CD4-positive, CD25-positive, alpha-beta regulatory T cell (primary cell): Measurements from ENCODE around the gene SRF. TPM values are rescaled to one million over a fixed set of nuclear protein-coding genes. Genes with fewer than 3 reads are reported as not detected.

Source experiments
- ATAC-seq, 2 donors: fragments of 150-1000 bp; cut with Tn5 transposase; one replicate each; pipeline ENCODE4 v1.10.0; 2021; ENCODE audit warnings: low read depth in 2 of 2, moderate number of reproducible peaks in 2 of 2, moderate library complexity in 1 of 2
- DNase-seq, 3 donors: peaks; one replicate each; pipeline versions ENCODE4 v3.0.0 to v3.0.0-alpha.2; 2012 to 2022; ENCODE audit warnings: mixed read lengths in 1 of 3
- H3K27ac ChIP-seq: one replicate; pipeline ENCODE4 v1.7.0; 2013; ENCODE audit warnings: mild to moderate bottlenecking, low read length; ENCODE audit not compliant: insufficient read depth, poor library complexity, severe bottlenecking
- H3K27me3 ChIP-seq: one replicate; pipeline ENCODE4 v1.7.0; 2013; ENCODE audit warnings: low read length; ENCODE audit not compliant: control insufficient read depth, insufficient read depth
- H3K36me3 ChIP-seq: one replicate; pipeline ENCODE4 v1.7.0; 2013; ENCODE audit warnings: mild to moderate bottlenecking, low read length, moderate library complexity; ENCODE audit not compliant: control insufficient read depth, insufficient read depth
- H3K4me1 ChIP-seq: 2 replicates; pipeline ENCODE4 v1.7.0; 2013; ENCODE audit warnings: mild to moderate bottlenecking, low read length; ENCODE audit not compliant: insufficient read depth, control insufficient read depth, poor library complexity, severe bottlenecking
- H3K4me3 ChIP-seq: one replicate; pipeline ENCODE4 v1.7.0; 2013; ENCODE audit warnings: low read depth, mild to moderate bottlenecking, low read length, moderate library complexity
- H3K9me3 ChIP-seq, 2 experiments: 1 replicate in 1 of 2; 2 replicates in 1 of 2; pipeline ENCODE4 v1.7.0; 2013; ENCODE audit warnings: low read length in 2 of 2, mild to moderate bottlenecking in 1 of 2, moderate library complexity in 1 of 2; ENCODE audit not compliant: control insufficient read depth in 2 of 2
- H3K27ac Mint-ChIP-seq, 3 donors: one replicate each; pipeline ENCODE4 v1.8.0; 2020 to 2022; ENCODE audit warnings: mild to moderate bottlenecking in 3 of 3, mixed read lengths in 3 of 3, moderate library complexity in 2 of 3
- H3K27me3 Mint-ChIP-seq: one replicate; pipeline ENCODE4 v1.8.0; 2022; ENCODE audit warnings: mild to moderate bottlenecking, mixed read lengths
- H3K36me3 Mint-ChIP-seq: one replicate; pipeline ENCODE4 v1.8.0; 2020; ENCODE audit warnings: mixed read lengths
- H3K4me1 Mint-ChIP-seq, 4 donors: one replicate each; pipeline ENCODE4 v1.8.0; 2020 to 2022; ENCODE audit warnings: mixed read lengths in 4 of 4, mild to moderate bottlenecking in 1 of 4
- H3K4me3 Mint-ChIP-seq, 4 donors: one replicate each; pipeline ENCODE4 v1.8.0; 2020 to 2022; ENCODE audit warnings: mild to moderate bottlenecking in 4 of 4, mixed read lengths in 4 of 4, moderate library complexity in 3 of 4
- H3K9me3 Mint-ChIP-seq, 7 donors: one replicate each; pipeline ENCODE4 v1.8.0; 2020 to 2022; ENCODE audit warnings: mixed read lengths in 7 of 7, mild to moderate bottlenecking in 3 of 7, moderate library complexity in 2 of 7
- polyA plus RNA-seq, 4 donors: library from polyadenylated mRNA; unstranded; fragments of 300-500 nt; fragmentation: Illumina TruSeq; gene quantifications; one replicate each; pipeline ENCODE4 v1.2.3, GENCODE V29; 2021
- total RNA-seq: library from RNA; stranded (reverse); gene quantifications from one replicate; pipeline ENCODE4 v1.2.3, GENCODE V29; 2022

SRF gene
- total and polyA plus RNA-seq, 5 donors from 2014 or later = 3.3 to 24.0 (median 5.0) TPM

GRCh38 chr6:43221046-43221972 lies 50.2 kb downstream of the SRF start:
- Histone ChIP-seq H3K4me3 (peak overlapping the region; percentile 80), H3K27ac (peak overlapping the region; percentile 99), H3K9me3 (no peaks in the 10 kb centered on the region), H3K27me3 (no peaks in the 10 kb centered on the region), H3K4me1 (peaks cover 58% of the 10 kb centered on the region), H3K36me3 (peaks cover 2% of the 10 kb centered on the region)
- DNase-seq = peak in 1 of 3 donors; percentile 24
- Mint-ChIP-seq H3K4me1 (peaks cover 11 to 71% (median 51%) of the 10 kb centered on the region in 4 donors), H3K36me3 (peaks cover 31% of the 10 kb centered on the region), H3K27ac (peak overlapping the region; percentile 78 to 100 (median 100)), H3K4me3 (peak overlapping the region; percentile 75 to 91 (median 84)), H3K27me3 (peaks cover 4% of the 10 kb centered on the region), H3K9me3 (no peaks in the 10 kb centered on the region)
- ATAC-seq = no peak

DNA sequence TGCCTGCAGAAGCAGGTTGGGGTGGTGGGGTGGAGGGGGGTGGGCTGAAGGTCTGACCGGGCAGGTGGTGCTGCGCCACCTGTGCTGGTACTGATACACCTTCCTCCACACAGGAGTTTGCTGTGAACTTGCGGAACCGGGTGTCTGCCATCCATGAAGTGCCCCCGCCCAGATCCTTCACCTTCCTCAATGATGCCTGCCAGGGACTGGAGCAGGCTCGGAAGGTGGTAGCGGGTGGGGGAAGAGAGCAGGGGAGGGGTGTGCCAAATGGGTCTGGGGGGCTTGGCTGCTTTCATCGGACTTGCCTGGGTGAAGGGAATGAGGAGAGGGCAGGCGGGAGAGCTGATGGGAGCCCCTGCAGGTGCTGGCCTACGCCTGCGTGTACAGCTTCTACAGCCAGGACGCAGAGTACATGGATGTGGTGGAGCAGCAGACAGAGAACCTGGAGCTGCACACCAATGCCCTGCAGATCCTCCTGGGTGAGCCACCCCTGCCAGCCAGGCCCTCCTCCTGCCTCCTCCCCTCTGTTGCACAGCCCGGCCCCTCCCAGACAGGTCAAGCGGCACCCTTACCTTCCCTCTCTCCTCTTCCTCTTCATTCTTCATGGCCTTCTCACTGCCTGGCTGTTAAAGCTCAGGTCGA lies 51.5 kb downstream of the SRF start:
- Histone ChIP-seq H3K9me3 (no peaks in the 10 kb centered on the region), H3K36me3 (no peaks in the 10 kb centered on the region), H3K27me3 (no peaks in the 10 kb centered on the region), H3K4me3 (peak overlapping the region; percentile 71), H3K4me1 (peaks cover 59% of the 10 kb centered on the region), H3K27ac (peak overlapping the region; percentile 99)
- DNase-seq = peak in 1 of 3 donors; percentile 28
- H3K9me3 Mint-ChIP-seq = no peaks in the 10 kb centered on the region
- peak in 1 of 2 donors; percentile 13 for ATAC-seq
- H3K4me3 Mint-ChIP-seq = peak overlapping the region; percentile 75 to 91 (median 84)
- peaks cover 4% of the 10 kb centered on the region for H3K27me3 Mint-ChIP-seq
- peaks cover 11 to 81% (median 57%) of the 10 kb centered on the region in 4 donors for H3K4me1 Mint-ChIP-seq
- H3K36me3 Mint-ChIP-seq = peaks cover 26% of the 10 kb centered on the region
- peak overlapping the region; percentile 78 to 100 (median 100) for H3K27ac Mint-ChIP-seq

- peaks cover 64% of the 10 kb centered on the region for H3K4me1 ChIP-seq
- H3K9me3 Mint-ChIP-seq = no peaks in the 10 kb centered on the region
- DNase-seq (peak in 2 of 3 donors; percentile 54 to 60), ATAC-seq (peak in 1 of 2 donors; percentile 27)
- peaks cover 17 to 88% (median 62%) of the 10 kb centered on the region in 4 donors for H3K4me1 Mint-ChIP-seq
- no peaks in the 10 kb centered on the region for H3K9me3 ChIP-seq
- H3K27ac Mint-ChIP-seq = peak overlapping the region; percentile 78 to 100 (median 100)
- peaks cover 4% of the 10 kb centered on the region for H3K27me3 Mint-ChIP-seq
- no peaks in the 10 kb centered on the region for H3K36me3 ChIP-seq
- H3K27me3 ChIP-seq = no peaks in the 10 kb centered on the region
- peak overlapping the region; percentile 75 to 91 (median 84) for H3K4me3 Mint-ChIP-seq
- H3K27ac ChIP-seq = peak overlapping the region; percentile 99
- peak overlapping the region; percentile 71 for H3K4me3 ChIP-seq
- H3K36me3 Mint-ChIP-seq = peaks cover 26% of the 10 kb centered on the region
These were observed 52.1 kb downstream of the SRF start for GRCh38 chr6:43223175-43223574.

DNA sequence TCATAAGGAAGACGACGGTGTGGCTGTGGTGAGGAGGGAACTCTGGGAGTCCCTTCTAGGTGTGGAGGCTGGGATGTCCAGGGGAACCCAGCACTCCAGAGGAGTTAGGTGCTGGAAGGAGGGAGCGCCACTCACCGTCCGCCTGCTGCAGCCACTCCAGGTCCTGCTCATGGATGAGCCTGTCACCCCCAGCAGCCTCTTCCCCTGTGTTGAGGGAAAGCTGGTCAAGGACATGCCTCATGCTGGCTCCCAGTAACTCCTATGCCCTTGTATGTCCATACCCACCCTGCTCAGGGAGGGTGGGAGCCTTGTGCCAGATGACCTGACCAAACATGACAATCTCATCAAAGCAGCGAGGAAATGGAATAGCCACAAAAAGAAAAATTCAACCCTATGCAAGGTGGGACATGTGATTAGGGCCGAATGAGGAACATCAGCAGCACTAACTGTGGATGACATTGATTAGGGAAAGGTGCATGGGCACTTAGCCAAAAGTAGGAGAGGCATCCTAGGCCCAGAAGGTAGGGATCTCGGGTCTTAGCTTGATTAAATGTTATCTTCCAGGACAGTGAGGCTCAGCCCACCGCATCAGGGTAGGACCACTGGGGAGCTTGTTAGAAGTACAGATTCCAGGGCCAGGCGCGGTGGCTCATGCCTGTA lies 55.3 kb downstream of the SRF start:
- peaks cover 63% of the 10 kb centered on the region for H3K4me1 ChIP-seq
- ATAC-seq = no peak

DNA sequence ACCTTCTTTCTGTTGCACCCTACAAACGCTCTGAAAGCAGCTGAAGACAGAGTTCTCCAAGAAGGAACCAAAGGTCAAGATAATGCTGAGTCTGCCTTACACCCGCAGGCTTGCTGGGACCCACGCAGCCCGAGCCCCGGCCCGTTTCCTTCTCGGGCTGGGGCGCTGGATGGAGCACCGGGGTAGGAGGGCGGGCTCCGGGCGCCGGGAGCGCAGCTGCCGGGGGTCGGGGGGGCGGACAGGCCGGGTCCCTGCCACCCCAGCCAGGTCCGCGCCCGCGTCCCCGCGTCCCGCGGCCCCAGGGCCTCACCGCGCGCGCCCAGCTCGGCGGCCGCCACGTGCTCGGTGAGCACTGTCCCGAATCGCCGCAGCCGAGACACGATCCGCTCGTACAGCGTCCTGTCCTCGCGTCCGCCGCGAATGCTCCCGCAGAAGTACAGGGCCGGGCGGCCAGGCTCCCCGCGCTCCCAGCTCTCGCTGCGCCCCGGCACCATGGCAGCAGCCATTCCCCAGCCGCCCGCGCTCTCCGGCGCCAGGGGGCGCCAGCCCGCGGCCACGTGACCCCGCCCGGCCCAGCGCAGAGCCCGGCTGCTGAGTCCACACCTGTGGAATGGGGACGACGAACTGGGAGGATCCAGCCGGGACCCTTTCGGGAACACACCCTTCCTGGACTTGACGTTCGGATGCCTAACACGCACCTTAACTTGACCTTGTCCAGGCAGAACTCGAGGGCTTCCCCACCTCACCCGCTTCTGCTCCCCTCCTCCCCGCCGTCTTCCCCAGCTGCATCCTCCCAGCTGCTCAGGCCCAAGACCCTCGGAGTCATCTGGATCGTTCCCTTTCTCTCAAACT lies 58.1 kb downstream of the SRF start, which contains the start of gene DNPH1:
Gene DNPH1, minus strand, starts transcription at position 531 of the 852 bp plus-strand sequence. Its CDS starts 25 bp downstream, at position 506.
- peak within 1 kb of the TSS; percentile 72 for H3K4me3 ChIP-seq
- H3K9me3 ChIP-seq = no peaks in the 10 kb centered on the region
- H3K36me3 ChIP-seq = no peaks in the 10 kb centered on the region
- peak within 1 kb of the TSS; percentile 95 to 100 (median 97) for H3K27ac Mint-ChIP-seq
- ATAC-seq (peak; percentile 79 to 80), DNase-seq (peak; percentile 68 to 80 (median 77))
- H3K36me3 Mint-ChIP-seq = peaks cover 7% of the 10 kb centered on the region
- H3K4me3 Mint-ChIP-seq = peak within 1 kb of the TSS; percentile 92 to 95 (median 94)
- H3K9me3 Mint-ChIP-seq = peaks cover 0 to 1% (median 0%) of the 10 kb centered on the region in 7 donors
- peaks cover 24% of the 10 kb centered on the region for H3K27me3 Mint-ChIP-seq
- no peaks in the 10 kb centered on the region for H3K27me3 ChIP-seq
- peaks cover 12 to 57% (median 34%) of the 10 kb centered on the region in 4 donors for H3K4me1 Mint-ChIP-seq
- H3K27ac ChIP-seq = peak within 1 kb of the TSS; percentile 71
- peaks cover 34% of the 10 kb centered on the region for H3K4me1 ChIP-seq

More for the DNA sequence above, 55.3 kb downstream of the SRF start:
- Mint-ChIP-seq H3K27me3 (peaks cover 8% of the 10 kb centered on the region), H3K36me3 (peaks cover 7% of the 10 kb centered on the region), H3K4me3 (peak overlapping the region; percentile 10 to 94 (median 53)), H3K4me1 (peaks cover 19 to 82% (median 54%) of the 10 kb centered on the region in 4 donors), H3K9me3 (no peaks in the 10 kb centered on the region), H3K27ac (peak overlapping the region; percentile 77 to 100 (median 100))
- DNase-seq = no peak
- Histone ChIP-seq H3K27me3 (no peaks in the 10 kb centered on the region), H3K9me3 (no peaks in the 10 kb centered on the region), H3K27ac (peak overlapping the region; percentile 99), H3K36me3 (no peaks in the 10 kb centered on the region), H3K4me3 (no peak overlapping the region)

DNA sequence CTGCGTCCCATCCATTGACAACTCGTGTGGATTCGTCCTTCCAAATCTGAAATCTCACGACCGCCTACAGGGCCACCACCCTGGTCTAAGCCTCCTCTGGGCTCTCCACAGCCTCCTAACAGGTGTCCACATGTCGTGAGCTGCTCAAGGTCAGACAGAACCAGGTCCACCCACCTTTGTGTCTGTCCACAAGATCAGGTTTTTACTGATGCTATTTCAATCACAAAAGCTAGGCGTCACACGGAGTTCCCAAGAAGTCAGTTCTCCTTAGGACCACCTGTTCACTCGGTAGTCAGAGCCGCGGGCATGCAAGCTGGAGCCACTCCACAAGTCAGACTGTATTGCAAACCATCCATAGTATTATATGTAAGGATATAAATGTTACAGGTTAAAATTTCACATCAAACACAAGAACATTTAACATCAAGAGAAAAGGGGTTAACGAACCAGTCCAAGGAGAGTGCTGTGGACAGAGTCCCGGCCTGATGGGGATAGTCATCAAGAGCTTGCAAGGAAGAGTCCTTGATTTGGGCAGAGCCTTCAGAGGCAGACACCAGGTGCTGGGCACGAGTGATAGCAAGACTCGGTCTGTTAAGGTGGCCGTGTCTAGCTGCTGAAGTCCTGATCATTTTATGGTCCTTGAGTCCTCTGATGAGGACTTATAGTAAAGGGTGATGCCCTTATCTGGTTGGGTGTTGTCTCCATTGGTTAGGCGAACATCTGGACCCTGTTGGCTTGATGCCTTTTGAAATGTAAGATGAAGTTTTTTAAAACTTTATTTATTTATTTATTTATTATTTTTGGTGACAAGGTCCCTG lies 58.9 kb downstream of the SRF start:
- Histone ChIP-seq H3K9me3 (no peaks in the 10 kb centered on the region), H3K36me3 (no peaks in the 10 kb centered on the region), H3K27me3 (no peaks in the 10 kb centered on the region), H3K4me1 (peaks cover 26% of the 10 kb centered on the region), H3K4me3 (peak overlapping the region; percentile 47), H3K27ac (peak overlapping the region; percentile 71)
- H3K27ac Mint-ChIP-seq = peak overlapping the region; percentile 77 to 96 (median 93)
- peaks cover 4% of the 10 kb centered on the region for H3K36me3 Mint-ChIP-seq
- H3K27me3 Mint-ChIP-seq = peaks cover 20% of the 10 kb centered on the region
- peaks cover 0 to 1% (median 0%) of the 10 kb centered on the region in 7 donors for H3K9me3 Mint-ChIP-seq
- DNase-seq = no peak
- peak overlapping the region; percentile 86 to 95 (median 92) for H3K4me3 Mint-ChIP-seq
- no peak for ATAC-seq
- H3K4me1 Mint-ChIP-seq = peaks cover 8 to 51% (median 28%) of the 10 kb centered on the region in 4 donors
